H1 (cell line): ENCODE data around the gene AGXT2. TPM values are rescaled to one million over a fixed set of nuclear protein-coding genes. Genes with fewer than 3 reads are reported as not detected.

Experiments used
- CTCF ChIA-PET: fragments of 300-600 bp; sonication (Branson Sonifier 250); formaldehyde crosslinking; loops from one replicate; lab custom pipeline; 2021; ENCODE audit not compliant: partially characterized antibody; lab: Charles Lee
- POLR2A ChIA-PET: fragments of 300-600 bp; sonication (Branson Sonifier 250); formaldehyde crosslinking; loops from one replicate; lab custom pipeline; 2021; ENCODE audit warnings: inconsistent platforms; ENCODE audit not compliant: partially characterized antibody; lab: Charles Lee
- DNase-seq, 2 experiments: peaks; one replicate each; pipeline versions ENCODE4 v3.0.0 to v3.0.0-alpha.2; 2010 to 2022; ENCODE audit warnings: low spot score in 2 of 2, low read depth in 1 of 2, mixed read lengths in 1 of 2
- FAIRE-seq: peaks from 2 replicates; lab custom pipeline; 2011; peaks lifted over from hg19 to GRCh38; lab: Jason Lieb, UNC
- H2AFZ ChIP-seq: 2 replicates; pipeline ENCODE4 v1.8.1; 2012; ENCODE audit warnings: low read length, inconsistent platforms
- H2AK5ac ChIP-seq: 2 replicates; pipeline ENCODE4 v1.6.1; 2013; ENCODE audit warnings: low read depth, low read length
- H2BK120ac ChIP-seq: replicated peaks from 2 replicates; pipeline ENCODE3; 2013; ENCODE audit warnings: low read depth, low read length, inconsistent platforms
- H2BK12ac ChIP-seq: 2 replicates; pipeline ENCODE4 v1.6.1; 2013; ENCODE audit warnings: low read depth, low read length
- H2BK15ac ChIP-seq: 2 replicates; pipeline ENCODE4 v1.6.1; 2013; ENCODE audit warnings: low read length
- H2BK20ac ChIP-seq: 2 replicates; pipeline ENCODE4 v1.6.1; 2013; ENCODE audit warnings: low read length
- H2BK5ac ChIP-seq: 2 replicates; pipeline ENCODE4 v1.6.1; 2013; ENCODE audit warnings: low read depth, low read length
- H3K14ac ChIP-seq: 2 replicates; pipeline ENCODE4 v1.6.1; 2013; ENCODE audit warnings: inconsistent platforms; ENCODE audit not compliant: insufficient read length
- H3K18ac ChIP-seq: 2 replicates; pipeline ENCODE4 v1.6.1; 2013; ENCODE audit warnings: low read length; ENCODE audit errors: extremely low read depth
- H3K23ac ChIP-seq: 2 replicates; pipeline ENCODE4 v1.6.1; 2013; ENCODE audit warnings: inconsistent platforms; ENCODE audit not compliant: insufficient read length
- H3K23me2 ChIP-seq: 2 replicates; pipeline ENCODE4 v1.6.1; 2013; ENCODE audit warnings: low read depth, low read length
- H3K27ac ChIP-seq: 2 replicates; pipeline ENCODE4 v1.6.1; 2011; ENCODE audit warnings: low read depth, low read length, inconsistent platforms
- H3K27me3 ChIP-seq, 4 experiments: replicated peaks in 1 of 4; 1 replicate in 1 of 4; 2 replicates in 3 of 4; pipeline versions ENCODE4 v1.6.1 to v1.8.1; 2011 to 2013; ENCODE audit warnings: low read length in 3 of 4, mild to moderate bottlenecking in 3 of 4, inconsistent platforms in 2 of 4, mixed read lengths in 2 of 4, moderate library complexity in 1 of 4; ENCODE audit not compliant: control insufficient read depth in 3 of 4, insufficient read depth in 3 of 4; ENCODE audit errors: extremely low read depth in 1 of 4
- H3K36me3 ChIP-seq, 4 experiments: 2 replicates each; pipeline versions ENCODE4 v1.6.1 to v1.8.1; 2011 to 2013; ENCODE audit warnings: mild to moderate bottlenecking in 4 of 4, low read length in 3 of 4, moderate library complexity in 2 of 4, control low read depth in 1 of 4, inconsistent platforms in 1 of 4; ENCODE audit not compliant: insufficient read depth in 4 of 4, control insufficient read depth in 2 of 4
- H3K4ac ChIP-seq: replicated peaks from 2 replicates; pipeline ENCODE3; 2013; ENCODE audit warnings: low read length, low read depth, mixed read lengths, inconsistent platforms; ENCODE audit not compliant: insufficient read length
- H3K4me1 ChIP-seq, 4 experiments: replicated peaks in 1 of 4; 1 replicate in 1 of 4; 2 replicates in 3 of 4; pipeline versions ENCODE4 v1.6.1 to v1.8.1; 2011 to 2013; ENCODE audit warnings: low read length in 3 of 4, inconsistent platforms in 2 of 4, mixed read lengths in 1 of 4; ENCODE audit not compliant: insufficient read depth in 4 of 4, control insufficient read depth in 3 of 4
- H3K4me2 ChIP-seq, 2 experiments: 2 replicates each; pipeline versions ENCODE4 v1.6.1 to v1.8.1; 2011 to 2013; ENCODE audit warnings: low read depth in 2 of 2, low read length in 2 of 2, control low read depth in 1 of 2, inconsistent platforms in 1 of 2, mild to moderate bottlenecking in 1 of 2; ENCODE audit not compliant: insufficient read depth in 1 of 2
- H3K4me3 ChIP-seq, 4 experiments: fragments of 200-600, 300-600 bp in 1 of 4; sonication (generic), shearing (Covaris generic), sonication (Bioruptor Twin) in 1 of 4; 2 replicates each; pipeline versions ENCODE4 v1.5.1 to v1.8.1; 2011 to 2016; ENCODE audit warnings: low read length in 4 of 4, low read depth in 3 of 4, control low read depth in 2 of 4, inconsistent platforms in 2 of 4, mild to moderate bottlenecking in 2 of 4, mixed read lengths in 1 of 4, moderate library complexity in 1 of 4; ENCODE audit not compliant: insufficient read depth in 2 of 4; ENCODE audit errors: extremely low read depth in 1 of 4
- H3K56ac ChIP-seq: replicated peaks from 2 replicates; pipeline ENCODE3; 2013; ENCODE audit warnings: low read depth, mild to moderate bottlenecking, mixed read lengths, low read length, inconsistent platforms; ENCODE audit not compliant: insufficient read length
- H3K79me1 ChIP-seq: 2 replicates; pipeline ENCODE4 v1.6.1; 2013; ENCODE audit warnings: low read depth, low read length, control low read depth
- H3K79me2 ChIP-seq, 2 experiments: 2 replicates each; pipeline versions ENCODE4 v1.6.1 to v1.8.1; 2012 to 2013; ENCODE audit warnings: low read length in 2 of 2, mild to moderate bottlenecking in 2 of 2, inconsistent platforms in 1 of 2; ENCODE audit not compliant: insufficient read depth in 2 of 2, control insufficient read depth in 1 of 2
- H3K9ac ChIP-seq, 4 experiments: replicated peaks in 1 of 4; 1 replicate in 1 of 4; 2 replicates in 3 of 4; pipeline versions ENCODE4 v1.6.1 to v1.8.1; 2011 to 2013; ENCODE audit warnings: low read depth in 3 of 4, low read length in 3 of 4, control low read depth in 2 of 4, mild to moderate bottlenecking in 2 of 4, moderate library complexity in 2 of 4, inconsistent platforms in 1 of 4; ENCODE audit errors: extremely low read depth in 1 of 4
- H3K9me3 ChIP-seq, 2 experiments: 2 replicates each; pipeline versions ENCODE4 v1.6.1 to v1.8.1; 2012 to 2013; ENCODE audit warnings: mild to moderate bottlenecking in 2 of 2, moderate library complexity in 2 of 2, control low read depth in 1 of 2, inconsistent platforms in 1 of 2, low read depth in 1 of 2, low read length in 1 of 2, mixed read lengths in 1 of 2; ENCODE audit not compliant: insufficient read depth in 2 of 2
- H4K20me1 ChIP-seq, 2 experiments: replicated peaks in 1 of 2; 2 replicates each; pipeline versions ENCODE3 to v1.8.1; 2011 to 2013; ENCODE audit warnings: inconsistent platforms in 2 of 2, low read length in 2 of 2, mild to moderate bottlenecking in 1 of 2; ENCODE audit not compliant: insufficient read depth in 2 of 2, control insufficient read depth in 1 of 2
- H4K5ac ChIP-seq: 2 replicates; pipeline ENCODE4 v1.6.1; 2013; ENCODE audit warnings: low read length, low read depth, mixed read lengths, inconsistent platforms; ENCODE audit not compliant: insufficient read length
- H4K8ac ChIP-seq: 2 replicates; pipeline ENCODE4 v1.8.0; 2013; ENCODE audit warnings: mild to moderate bottlenecking, moderate library complexity, low read length, inconsistent platforms; ENCODE audit not compliant: insufficient read depth; ENCODE audit errors: extremely low read depth
- H4K91ac ChIP-seq: replicated peaks from 2 replicates; pipeline ENCODE3; 2013; ENCODE audit warnings: low read length, mixed read lengths, inconsistent platforms; ENCODE audit not compliant: insufficient read length
- CHD1 ChIP-seq: IDR thresholded peaks from 2 replicates; pipeline ENCODE4 v1.6.1; 2012; ENCODE audit warnings: low read depth, low read length, improper control_type of control experiment
- CHD2 ChIP-seq: IDR thresholded peaks from 2 replicates; pipeline ENCODE4 v1.6.1; 2012; ENCODE audit warnings: low read length, improper control_type of control experiment
- HDAC2 ChIP-seq, 2 experiments: fragments of 300-600 bp in 1 of 2; sonication (generic) in 1 of 2; IDR thresholded peaks; 2 replicates each; pipeline ENCODE4 v1.6.1; 2011 to 2012; ENCODE audit warnings: low read depth in 2 of 2, low read length in 2 of 2, mild to moderate bottlenecking in 2 of 2, moderate library complexity in 2 of 2, borderline replicate concordance in 1 of 2, inconsistent platforms in 1 of 2
- POU5F1 ChIP-seq: IDR thresholded peaks from 2 replicates; pipeline ENCODE4 v1.6.1; 2011; ENCODE audit warnings: low read depth, mild to moderate bottlenecking, low read length, moderate library complexity
- SRF ChIP-seq: IDR thresholded peaks from 2 replicates; pipeline ENCODE4 v1.6.1; 2011; ENCODE audit warnings: mild to moderate bottlenecking, low read depth, low read length, moderate library complexity
- WGBS, 2 experiments: shearing (Covaris generic) in 1 of 2; methylation state at CpG; one replicate each; pipeline versions ENCODE4 v1.1.6 to v1.1.7; 2013 to 2015; ENCODE audit warnings: low lambda C conversion rate in 2 of 2, mixed read lengths in 2 of 2, inconsistent platforms in 1 of 2, low coverage in 1 of 2, missing lambda C conversion rate in 1 of 2; ENCODE audit not compliant: insufficient replicate concordance in 2 of 2, insufficient coverage in 1 of 2, insufficient read length in 1 of 2; ENCODE audit errors: extremely low coverage in 1 of 2, missing lambda C conversion rate in 1 of 2; 5-methylcytosine and 5-hydroxymethylcytosine counted together
- polyA plus RNA-seq, 7 experiments: library from polyadenylated mRNA; depleted of rRNA in 3 of 7; stranded (reverse) in 5 of 7; unstranded in 2 of 7; fragments of >200 nt in 5 of 7; fragments of 200-250 nt in 2 of 7; gene quantifications; 1 replicate in 5 of 7; 2 replicates in 1 of 7; 4 replicates in 1 of 7; pipeline versions ENCODE4 v1.2.1 to v1.2.3, GENCODE V29; 2011 to 2013; ENCODE audit warnings: missing spikeins in 2 of 7, mixed read lengths in 2 of 7
- total RNA-seq: library from RNA; stranded (reverse); fragmentation: NEBNext Ultra II Directional; extraction: Animal tissue kit (Norgen Biotek cat#: 25700); gene quantifications from 2 replicates; pipeline ENCODE4 v1.2.1, GENCODE V29; 2021

The AGXT2 gene
- total and polyA plus RNA-seq, 2 of the 8 experiments (the other 6 are each of a cell fraction or from before 2014, with no cell fraction given) = not detected

GRCh38 chr5:35044649-35045048 lies 3.1 kb downstream of the AGXT2 start:
- H3K23ac ChIP-seq = no peak overlapping the region
- FAIRE-seq = no peak
- POLR2A ChIA-PET = no interaction called here
- H3K27ac ChIP-seq = no peak overlapping the region
- no peaks in the 10 kb centered on the region for H3K4me1 ChIP-seq
- H3K18ac ChIP-seq = no peak overlapping the region
- no peak overlapping the region for H4K5ac ChIP-seq
- no peak overlapping the region for H4K91ac ChIP-seq
- no peak overlapping the region for H2BK15ac ChIP-seq
- H3K27me3 ChIP-seq = no peaks in the 10 kb centered on the region
- no peaks in the 10 kb centered on the region for H3K79me2 ChIP-seq
- no peaks in the 10 kb centered on the region for H3K36me3 ChIP-seq
- no peak overlapping the region for H3K56ac ChIP-seq
- no peak overlapping the region for H2BK120ac ChIP-seq
- no peaks in the 10 kb centered on the region for H3K9me3 ChIP-seq
- CTCF ChIA-PET = interaction anchor here (1.4 kb wide), 1 partner anchor 46 kb away, joined by 3 read pairs; no protein-coding TSS in a partner anchor
- no peaks in the 10 kb centered on the region for H3K23me2 ChIP-seq
- no peak overlapping the region for H3K4me3 ChIP-seq
- no peak overlapping the region for H2AK5ac ChIP-seq
- WGBS, 2 experiments = 98% methylated on average over 4 of the region's 4 CpGs; no CpG with 5 or more reads in 1 of the 2 experiments
- H3K4ac ChIP-seq = no peak overlapping the region
- no peak for DNase-seq
- H3K79me1 ChIP-seq = no peaks in the 10 kb centered on the region
- no peak overlapping the region for H3K14ac ChIP-seq
- H3K9ac ChIP-seq = no peak overlapping the region
- no peak overlapping the region for H2BK20ac ChIP-seq
- H4K20me1 ChIP-seq = no peaks in the 10 kb centered on the region
- no peak overlapping the region for H2AFZ ChIP-seq
- H4K8ac ChIP-seq = no peak overlapping the region
- H2BK12ac ChIP-seq = no peak overlapping the region
- H2BK5ac ChIP-seq = no peak overlapping the region
- H3K4me2 ChIP-seq = no peak overlapping the region
- TF ChIP-seq HDAC2 (IDR thresholded peaks at IDR 0.05; ENCODE audit: borderline replicate concordance in 1 of 2, low read depth in 2 of 2, low read length in 2 of 2) (no peak), SRF (no peak), CHD2 (no peak), POU5F1 (no peak), CHD1 (no peak)
